Neutrophil (primary cell): ENCODE data around the gene FGF18.

Experiments
- H3K27ac ChIP-seq: fragments of 200-600 bp; sonication (generic); 2 replicates; pipeline ENCODE4 v1.5.1; 2016; ENCODE audit warnings: mild to moderate bottlenecking, moderate library complexity
- H3K27me3 ChIP-seq: fragments of 200-600 bp; sonication (generic); 2 replicates; pipeline ENCODE4 v1.6.0; 2016; ENCODE audit warnings: mild to moderate bottlenecking
- H3K36me3 ChIP-seq: fragments of 200-600 bp; sonication (generic); 2 replicates; pipeline ENCODE4 v1.5.1; 2017
- H3K4me1 ChIP-seq, 2 experiments: fragments of 200-600 bp in 1 of 2; sonication (generic) in 1 of 2; 1 replicate in 1 of 2; 2 replicates in 1 of 2; pipeline versions ENCODE4 v1.5.1 to v1.6.1; 2013 to 2016; ENCODE audit warnings: low read depth in 1 of 2, low read length in 1 of 2, mild to moderate bottlenecking in 1 of 2, moderate library complexity in 1 of 2; ENCODE audit not compliant: control insufficient read depth in 1 of 2, insufficient read depth in 1 of 2
- H3K4me3 ChIP-seq, 2 experiments: fragments of 200-600 bp in 1 of 2; sonication (generic) in 1 of 2; 1 replicate in 1 of 2; 2 replicates in 1 of 2; pipeline ENCODE4 v1.5.1; 2013 to 2016; ENCODE audit warnings: low read depth in 1 of 2, low read length in 1 of 2, mild to moderate bottlenecking in 1 of 2, moderate library complexity in 1 of 2
- H3K9me3 ChIP-seq: fragments of 200-600 bp; sonication (generic); 2 replicates; pipeline ENCODE4 v1.5.1; 2016
- TF ChIP-seq, protein P1 (sequence below): fragments of 200-600 bp; sonication (generic); IDR thresholded peaks from 2 replicates; pipeline ENCODE4 v1.5.1; 2016; ENCODE audit warnings: antibody characterized with exemption

FGF18 gene

DNA sequence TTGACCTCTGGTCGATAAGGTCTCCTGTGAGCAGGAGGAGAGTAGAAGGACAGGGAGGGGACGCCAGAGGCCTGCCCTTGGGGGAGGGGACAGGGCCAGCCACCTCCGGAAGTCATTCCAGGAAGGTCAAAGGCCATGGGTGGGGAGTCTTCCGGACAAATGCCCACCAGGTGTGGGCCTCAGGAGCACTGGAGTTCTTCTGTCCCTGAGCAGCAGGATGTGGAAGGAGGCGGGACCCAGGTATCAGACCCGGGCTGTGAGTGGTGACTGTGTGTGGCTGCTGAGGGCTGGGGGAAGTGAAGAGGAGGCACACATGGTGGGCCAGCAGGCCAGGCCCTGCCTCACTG lies 13.9 kb downstream of the FGF18 start:
- H3K27me3 ChIP-seq, result no peaks in the 10 kb centered on the region
- H3K36me3 ChIP-seq, result no peaks in the 10 kb centered on the region
- no peaks in the 10 kb centered on the region for H3K9me3 ChIP-seq
- TF ChIP-seq, protein P1, sequence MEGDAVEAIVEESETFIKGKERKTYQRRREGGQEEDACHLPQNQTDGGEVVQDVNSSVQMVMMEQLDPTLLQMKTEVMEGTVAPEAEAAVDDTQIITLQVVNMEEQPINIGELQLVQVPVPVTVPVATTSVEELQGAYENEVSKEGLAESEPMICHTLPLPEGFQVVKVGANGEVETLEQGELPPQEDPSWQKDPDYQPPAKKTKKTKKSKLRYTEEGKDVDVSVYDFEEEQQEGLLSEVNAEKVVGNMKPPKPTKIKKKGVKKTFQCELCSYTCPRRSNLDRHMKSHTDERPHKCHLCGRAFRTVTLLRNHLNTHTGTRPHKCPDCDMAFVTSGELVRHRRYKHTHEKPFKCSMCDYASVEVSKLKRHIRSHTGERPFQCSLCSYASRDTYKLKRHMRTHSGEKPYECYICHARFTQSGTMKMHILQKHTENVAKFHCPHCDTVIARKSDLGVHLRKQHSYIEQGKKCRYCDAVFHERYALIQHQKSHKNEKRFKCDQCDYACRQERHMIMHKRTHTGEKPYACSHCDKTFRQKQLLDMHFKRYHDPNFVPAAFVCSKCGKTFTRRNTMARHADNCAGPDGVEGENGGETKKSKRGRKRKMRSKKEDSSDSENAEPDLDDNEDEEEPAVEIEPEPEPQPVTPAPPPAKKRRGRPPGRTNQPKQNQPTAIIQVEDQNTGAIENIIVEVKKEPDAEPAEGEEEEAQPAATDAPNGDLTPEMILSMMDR, result no peak
- no peaks in the 10 kb centered on the region for H3K4me1 ChIP-seq
- H3K27ac ChIP-seq, result no peak overlapping the region
- H3K4me3 ChIP-seq, result no peak overlapping the region

DNA sequence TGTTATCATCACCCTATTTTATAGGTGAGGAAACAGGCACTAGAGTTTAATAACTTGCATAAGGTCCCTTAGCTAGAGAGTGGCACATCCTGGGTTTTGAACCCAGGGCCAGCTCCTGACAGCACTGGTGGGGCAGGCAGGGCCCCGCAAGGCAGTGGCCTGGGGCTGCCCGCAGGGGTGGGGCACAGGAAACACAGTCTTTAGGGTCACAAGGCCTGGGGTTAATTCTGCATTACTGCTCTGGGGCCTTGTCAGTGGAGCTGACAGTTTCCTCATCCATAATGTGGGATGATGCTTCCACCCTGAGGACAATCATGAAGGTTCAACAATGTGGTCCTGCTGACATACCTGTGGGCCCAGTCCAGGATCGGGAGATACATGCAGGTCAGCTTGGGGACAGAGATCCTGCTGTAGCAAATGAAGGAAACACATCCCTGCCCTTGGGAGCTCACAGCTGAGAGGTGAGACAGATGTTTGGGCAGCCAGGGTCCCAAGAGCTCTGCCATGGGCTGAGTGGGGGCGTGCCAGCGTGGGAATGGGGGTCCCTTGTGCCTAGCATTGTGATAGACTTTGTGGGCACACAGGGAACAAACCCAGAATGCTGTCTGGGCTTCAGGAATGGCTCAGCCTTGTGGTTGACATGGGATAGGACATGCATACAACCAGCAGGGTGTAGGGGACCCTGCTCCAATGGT lies 14.7 kb downstream of the FGF18 start:
- no peak overlapping the region for H3K4me3 ChIP-seq
- H3K27ac ChIP-seq, result no peak overlapping the region
- no peaks in the 10 kb centered on the region for H3K27me3 ChIP-seq
- H3K4me1 ChIP-seq, result no peaks in the 10 kb centered on the region
- no peaks in the 10 kb centered on the region for H3K9me3 ChIP-seq
- TF ChIP-seq, protein P1, result no peak
- H3K36me3 ChIP-seq, result no peaks in the 10 kb centered on the region

DNA sequence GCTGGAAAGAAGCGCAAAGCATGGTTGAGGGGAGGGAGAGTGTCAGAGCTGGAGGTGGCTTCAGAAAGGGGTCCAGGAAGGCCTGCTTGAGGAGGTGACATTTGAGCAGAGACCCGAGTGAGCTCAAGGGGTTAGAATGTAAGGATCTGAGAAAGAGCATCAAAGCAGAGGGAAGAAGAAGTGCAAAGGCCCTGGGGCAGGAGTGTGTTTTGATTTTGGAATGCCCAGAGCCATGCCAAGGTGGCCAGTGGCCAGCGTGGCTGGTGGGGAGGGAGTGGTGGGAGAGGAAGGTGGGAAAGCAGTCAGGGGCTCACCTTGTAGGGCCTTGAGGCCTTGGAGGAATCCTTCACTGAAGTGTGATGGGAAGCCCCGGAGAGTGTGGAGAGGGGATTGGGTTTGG lies 15.4 kb downstream of the FGF18 start:
- Histone ChIP-seq H3K9me3 (no peaks in the 10 kb centered on the region), H3K36me3 (no peaks in the 10 kb centered on the region), H3K4me3 (no peak overlapping the region), H3K27me3 (no peaks in the 10 kb centered on the region), H3K4me1 (no peaks in the 10 kb centered on the region), H3K27ac (no peak overlapping the region)
- TF ChIP-seq, protein P1, result no peak

GRCh38 chr5:171435908-171436307 lies 16.5 kb downstream of the FGF18 start:
- H3K4me3 ChIP-seq, result no peak overlapping the region
- TF ChIP-seq, protein P1, result no peak
- no peaks in the 10 kb centered on the region for H3K27me3 ChIP-seq
- no peak overlapping the region for H3K27ac ChIP-seq
- no peaks in the 10 kb centered on the region for H3K9me3 ChIP-seq
- H3K4me1 ChIP-seq, result no peaks in the 10 kb centered on the region
- H3K36me3 ChIP-seq, result no peaks in the 10 kb centered on the region

DNA sequence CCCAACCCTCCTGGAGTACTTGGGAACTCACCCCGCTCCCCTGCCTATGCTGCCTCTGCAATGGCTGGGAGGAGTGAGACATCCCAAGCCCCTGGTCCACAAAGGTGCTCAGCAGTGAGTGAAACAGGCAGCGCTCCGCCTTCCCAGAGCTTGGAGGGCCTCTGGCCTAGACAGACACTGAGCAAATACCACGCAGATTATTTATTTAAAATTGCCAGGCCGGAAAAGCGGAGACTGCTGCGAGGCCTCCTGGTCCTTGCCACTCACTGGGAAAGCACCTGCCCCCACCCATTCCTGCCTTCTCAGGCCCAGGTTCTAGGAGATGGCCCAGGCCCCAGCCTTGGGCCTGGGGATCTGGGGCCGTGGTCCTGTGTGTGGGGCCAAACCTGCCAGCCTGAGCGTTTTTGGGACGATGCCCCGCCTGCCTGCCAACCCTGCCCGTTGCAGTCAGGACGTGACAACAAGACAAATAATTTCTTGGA lies 17.4 kb downstream of the FGF18 start:
- no peaks in the 10 kb centered on the region for H3K36me3 ChIP-seq
- H3K9me3 ChIP-seq, result no peaks in the 10 kb centered on the region
- H3K27ac ChIP-seq, result no peak overlapping the region
- H3K4me1 ChIP-seq, result no peaks in the 10 kb centered on the region
- no peaks in the 10 kb centered on the region for H3K27me3 ChIP-seq
- TF ChIP-seq, protein P1, result no peak
- no peak overlapping the region for H3K4me3 ChIP-seq
